ENCODE data around the gene FMN1. TPM values are rescaled to one million over a fixed set of nuclear protein-coding genes. Genes with fewer than 3 reads are reported as not detected.

The FMN1 gene
- total RNA-seq, 1 donor from 2014 or later: 2.2 TPM

DNA sequence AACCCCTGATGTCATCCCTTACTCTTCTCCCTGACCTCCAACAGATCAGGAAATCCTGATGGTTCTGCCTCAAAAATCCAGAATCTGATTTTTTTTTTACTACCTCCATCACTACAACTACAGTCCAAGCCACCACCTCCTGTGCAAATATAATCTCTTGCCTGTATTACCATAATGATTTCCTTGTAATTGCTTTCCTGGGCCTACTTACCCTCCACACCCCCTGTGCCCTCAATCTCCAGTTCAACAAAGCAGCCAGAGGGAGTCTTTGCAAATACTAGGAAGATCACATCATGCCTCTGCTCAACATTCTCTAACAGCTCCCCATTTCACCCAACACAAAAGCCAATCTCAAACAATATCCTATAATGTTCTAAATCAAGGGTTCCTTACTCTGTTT lies 159.9 kb downstream of the FMN1 start:
- no peak for DNase-seq (ENCODE audit: low spot score)
- intact Hi-C loops (cut with DNase I): no loop called here

DNA sequence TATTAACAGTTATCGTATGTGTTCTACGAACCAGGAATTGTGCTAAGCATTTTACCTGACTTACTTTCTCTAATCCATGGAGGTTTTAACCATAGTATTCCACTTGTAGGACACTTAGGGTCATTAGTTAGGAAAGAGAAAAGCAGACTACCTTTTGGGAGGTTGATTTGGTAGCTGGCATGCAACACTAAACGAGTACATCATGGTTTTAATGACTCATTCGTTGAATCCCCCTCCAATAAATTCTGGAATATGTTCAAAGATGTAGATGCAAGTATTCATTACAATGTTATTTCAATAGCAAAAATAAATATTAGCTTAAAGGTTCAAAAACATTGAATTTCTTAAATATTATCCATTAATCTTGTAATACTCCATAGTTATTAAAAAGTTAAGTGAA lies 162.5 kb downstream of the FMN1 start:
- no peak for DNase-seq (ENCODE audit: low spot score)
- intact Hi-C loops (cut with DNase I): no loop called here

DNA sequence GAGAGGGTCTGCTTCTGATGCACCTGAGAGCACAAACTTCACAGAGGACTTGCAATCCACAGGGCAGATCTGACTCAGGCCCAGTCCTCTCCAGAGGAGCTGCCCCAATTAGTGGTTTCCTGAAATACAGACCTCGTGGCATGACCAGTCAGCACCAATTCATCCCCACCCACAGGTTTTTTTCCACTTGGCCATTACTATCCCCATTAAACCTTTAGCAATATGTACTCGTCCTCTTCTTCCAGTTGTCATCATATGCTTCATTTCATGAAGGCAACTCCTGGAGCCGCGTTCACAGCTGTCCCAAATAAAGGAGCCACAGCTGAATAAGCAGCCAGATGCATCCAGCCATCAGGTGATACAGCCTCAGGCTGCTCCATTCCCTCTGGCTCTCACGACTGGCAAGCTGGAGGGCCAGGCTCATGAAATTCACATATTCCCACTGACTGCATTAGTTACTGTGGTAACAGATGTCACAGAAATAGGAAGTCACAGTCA lies 163.1 kb downstream of the FMN1 start:
- no peak for DNase-seq (ENCODE audit: low spot score)
- intact Hi-C loops (cut with DNase I): no loop called here

DNA sequence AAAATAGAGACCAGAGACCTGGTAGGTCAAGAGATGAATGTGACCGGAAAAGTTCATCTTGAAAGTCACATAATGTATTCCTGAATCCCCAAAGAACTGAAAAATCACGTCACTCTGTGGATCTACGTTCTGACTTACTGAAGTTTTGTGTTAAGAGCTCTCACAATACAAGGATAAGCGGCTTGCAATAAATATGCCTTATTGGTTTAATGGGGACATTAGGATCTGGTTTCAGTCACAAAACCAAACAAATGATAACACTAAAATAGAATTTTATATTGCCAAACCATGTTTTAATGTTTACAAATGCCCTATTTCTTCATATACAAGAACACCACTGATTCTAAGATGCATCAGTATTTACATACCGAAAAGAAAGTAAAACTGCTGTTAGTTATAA lies 164.2 kb downstream of the FMN1 start:
- DNase-seq (ENCODE audit: low spot score): no peak
- intact Hi-C loops (cut with DNase I): no loop called here

DNA sequence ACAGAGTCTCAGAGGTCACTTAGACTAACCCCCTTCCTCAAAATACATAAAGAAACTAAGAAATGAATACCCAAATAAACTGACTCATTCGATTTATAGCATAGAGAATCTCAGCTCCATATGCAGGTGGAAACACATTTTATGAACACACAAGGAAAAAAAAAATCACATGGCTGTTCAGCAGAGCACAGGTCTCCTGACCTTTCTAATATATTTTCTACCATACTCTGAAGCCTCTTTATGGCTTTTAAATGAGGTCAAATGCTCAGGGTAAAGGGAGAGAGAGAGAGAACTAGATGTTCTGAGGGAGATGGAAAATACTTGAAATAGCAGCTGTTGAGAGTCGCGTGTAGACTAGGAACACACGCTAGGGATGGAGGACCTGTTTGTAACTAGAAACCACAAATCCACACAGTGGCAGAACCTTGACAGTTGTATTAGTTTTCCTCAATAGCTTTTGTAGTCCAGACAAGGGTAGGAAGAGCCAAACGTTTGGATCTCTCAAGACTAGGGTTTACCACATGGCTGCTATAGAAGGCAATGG lies 165.3 kb downstream of the FMN1 start:
- intact Hi-C loops (cut with DNase I): no loop called here
- no peak for DNase-seq (ENCODE audit: low spot score)

DNA sequence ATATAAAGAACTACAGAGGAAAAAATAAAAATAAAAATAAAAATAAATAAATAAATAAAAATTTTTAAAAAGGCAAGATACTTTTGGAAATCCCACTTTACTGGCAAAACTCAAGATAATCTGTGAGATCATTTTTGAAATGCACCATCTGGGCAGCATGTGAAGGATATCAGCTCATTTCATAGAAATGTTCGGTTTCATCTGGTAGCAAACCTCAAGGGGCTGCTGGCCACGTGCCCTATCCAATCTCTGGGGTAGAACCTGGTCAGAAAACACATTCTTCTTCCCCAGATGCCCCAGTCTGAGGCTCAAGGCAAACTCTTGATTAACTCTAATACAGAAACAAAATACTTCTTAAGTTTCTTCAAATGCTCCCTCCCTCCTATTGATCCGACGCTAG lies 166.0 kb downstream of the FMN1 start:
- intact Hi-C loops (cut with DNase I): no loop called here
- no peak for DNase-seq (ENCODE audit: low spot score)

DNA sequence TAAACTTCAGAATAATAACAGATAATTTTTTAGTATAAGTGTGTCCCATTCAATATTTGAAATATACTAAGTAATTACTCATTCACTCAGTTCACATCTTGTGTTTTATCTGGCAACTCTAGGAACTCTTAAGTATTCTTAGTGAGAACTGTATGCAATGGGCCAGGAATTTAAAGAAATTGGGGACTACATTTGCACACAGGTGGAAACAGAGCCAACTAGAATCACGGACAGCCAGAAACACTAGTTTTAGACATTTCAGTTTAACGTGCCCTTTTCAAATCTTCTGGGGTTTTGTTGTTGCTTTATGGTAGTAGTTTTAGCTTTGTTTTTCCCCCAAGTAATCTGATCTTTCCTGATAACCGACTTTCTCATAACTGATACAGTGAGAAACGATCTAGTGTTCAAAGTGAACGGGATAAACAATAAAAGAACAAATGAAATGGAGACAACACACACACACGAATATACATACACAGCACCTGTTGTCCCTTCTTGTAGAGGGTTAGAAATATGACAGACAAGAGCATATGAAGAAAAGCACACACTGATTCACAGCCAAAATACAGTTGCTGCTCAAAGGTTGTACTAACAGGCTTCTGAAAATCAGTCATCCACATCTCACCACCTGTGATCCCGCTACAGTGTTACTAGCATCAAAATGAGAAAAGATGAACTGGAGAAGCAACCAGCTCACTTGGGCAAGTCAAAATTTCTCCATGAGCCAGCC lies 167.0 kb downstream of the FMN1 start:
- no peak for DNase-seq (ENCODE audit: low spot score)
- intact Hi-C loops (cut with DNase I): no loop called here

DNA sequence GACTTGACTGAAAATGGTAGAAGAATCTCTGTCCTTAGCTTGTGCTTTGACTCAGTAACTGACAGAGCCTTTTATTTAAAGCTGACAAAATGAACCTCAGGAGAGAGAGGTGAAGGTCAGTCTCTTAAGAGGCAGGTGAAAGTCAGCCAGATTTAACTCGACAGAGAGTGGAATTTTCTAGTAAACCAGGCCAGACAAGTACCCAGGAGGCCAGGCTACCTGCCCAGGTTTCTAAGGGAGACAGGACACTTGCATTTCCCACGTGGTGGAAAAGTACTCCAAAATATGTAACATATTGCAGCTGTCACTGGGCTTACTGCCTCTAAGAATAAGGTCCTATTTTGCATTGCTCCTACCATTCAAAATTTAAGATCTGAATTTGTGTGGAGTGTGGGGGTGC lies 167.9 kb downstream of the FMN1 start:
- intact Hi-C loops (cut with DNase I): no loop called here
- no peak for DNase-seq (ENCODE audit: low spot score)

DNA sequence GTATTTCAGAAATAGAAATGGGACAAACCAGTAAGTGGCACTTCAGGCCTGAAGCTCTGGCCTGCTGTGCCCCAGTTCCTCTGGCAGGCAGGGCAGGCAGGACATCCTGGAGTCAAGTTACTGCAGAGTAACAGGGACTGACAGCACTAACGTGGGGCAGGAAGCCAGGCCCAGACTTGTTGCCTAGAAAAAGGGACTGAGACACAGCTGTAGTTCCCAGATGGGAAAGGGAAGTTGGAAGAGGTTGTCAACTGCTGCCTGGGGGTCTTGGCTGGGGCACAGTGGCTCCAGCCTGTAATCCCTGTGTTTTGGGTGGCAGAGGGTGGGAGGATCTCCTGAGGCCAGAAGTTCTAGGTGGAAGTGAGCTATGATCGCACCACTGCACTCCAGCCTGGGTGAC lies 171.9 kb downstream of the FMN1 start:
- intact Hi-C loops (cut with DNase I): loop anchor here (5.0 kb wide), 2 partner anchors 110 to 680 kb away; no protein-coding TSS in a partner anchor
- no peak for DNase-seq (ENCODE audit: low spot score)

DNA sequence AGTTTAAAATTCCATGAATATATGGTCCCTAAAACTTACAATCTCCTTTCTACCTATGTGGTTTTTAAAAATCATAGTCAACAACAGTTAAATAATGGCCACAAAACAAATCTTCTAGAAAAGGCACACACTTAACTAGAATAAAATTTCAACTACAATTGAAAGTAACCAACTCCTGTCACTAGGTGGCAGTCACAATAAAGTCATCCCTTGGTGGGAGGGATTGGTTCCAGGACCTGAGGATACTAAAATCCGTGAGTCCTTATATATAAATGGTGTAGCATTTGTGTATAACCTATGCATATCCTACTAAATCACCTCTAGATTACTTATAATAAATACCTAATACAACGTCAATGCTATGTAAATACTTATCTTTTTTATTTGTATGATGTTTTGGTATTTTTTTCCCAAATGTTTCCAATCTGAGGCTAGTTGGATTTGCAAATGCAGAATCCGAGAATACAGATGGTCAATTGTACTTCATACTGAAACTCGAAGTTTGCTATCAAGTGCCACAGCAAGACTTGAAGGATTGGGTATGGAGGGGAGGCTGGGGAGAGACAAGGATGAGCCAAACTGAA lies 172.6 kb downstream of the FMN1 start:
- no peak for DNase-seq (ENCODE audit: low spot score)
- intact Hi-C loops (cut with DNase I): loop anchor here (5.0 kb wide), 2 partner anchors 110 to 680 kb away; no protein-coding TSS in a partner anchor

DNA sequence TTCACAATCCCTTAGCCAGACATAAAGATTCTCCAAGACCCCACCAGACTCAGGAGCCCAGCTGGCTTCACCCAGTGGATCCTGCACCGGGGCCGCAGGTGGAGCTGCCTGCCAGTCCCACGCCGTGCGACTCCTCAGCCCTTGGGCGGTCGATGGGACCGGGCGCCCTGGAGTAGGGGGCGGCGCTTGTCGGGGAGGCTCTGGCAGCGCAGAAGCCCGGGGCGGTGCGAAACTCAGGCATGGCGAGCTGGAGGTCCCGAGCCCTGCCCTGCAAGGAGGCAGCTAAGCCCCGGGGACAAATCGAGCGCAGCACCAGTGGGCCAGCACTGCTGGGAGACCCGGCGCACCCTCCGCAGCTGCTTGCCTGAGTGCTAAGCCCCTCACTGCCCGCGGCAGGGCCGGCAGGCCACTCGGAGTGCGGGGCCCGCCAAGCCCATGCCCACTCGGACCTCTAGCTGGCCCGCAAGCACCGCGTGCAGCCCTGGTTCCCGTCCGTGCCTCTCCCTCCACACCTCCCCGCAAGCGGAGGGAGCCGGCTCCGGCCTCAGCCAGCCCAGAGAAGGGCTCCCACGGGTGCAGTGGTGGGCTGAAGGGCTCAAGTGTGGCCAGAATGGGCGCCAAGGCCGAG lies 175.0 kb downstream of the FMN1 start:
- DNase-seq (ENCODE audit: low spot score): no peak
- intact Hi-C loops (cut with DNase I): no loop called here

DNA sequence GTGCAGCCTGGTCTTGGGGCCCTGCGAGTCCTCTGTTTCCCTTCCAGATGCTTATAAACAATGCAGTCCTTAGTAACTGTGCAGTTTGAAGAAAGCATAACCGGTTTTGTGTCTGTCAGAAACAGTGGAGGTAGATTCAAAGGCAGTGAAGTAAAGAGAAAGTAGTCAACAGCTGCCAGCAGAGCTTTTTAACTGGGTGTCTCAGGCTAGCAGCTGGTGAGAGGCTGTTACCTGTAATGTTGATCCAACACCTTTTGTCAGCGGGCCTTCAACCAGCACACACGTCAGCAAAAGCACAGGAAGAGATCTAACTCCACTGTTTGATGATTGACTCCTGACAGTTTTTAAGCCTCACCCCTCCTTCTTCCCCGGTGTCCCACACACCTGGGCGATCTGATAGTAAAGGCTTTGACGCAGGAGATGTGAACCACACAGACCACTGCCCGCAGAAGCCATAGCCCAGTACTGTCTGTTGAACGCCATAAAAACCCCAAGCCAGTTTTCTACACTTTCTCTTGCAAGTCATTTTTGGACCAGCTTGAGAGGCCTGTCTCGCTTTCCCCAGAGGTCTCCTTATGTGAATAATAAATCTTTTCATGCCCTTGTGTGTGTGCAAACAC lies 178.0 kb downstream of the FMN1 start:
- DNase-seq (ENCODE audit: low spot score): no peak
- intact Hi-C loops (cut with DNase I): no loop called here

DNA sequence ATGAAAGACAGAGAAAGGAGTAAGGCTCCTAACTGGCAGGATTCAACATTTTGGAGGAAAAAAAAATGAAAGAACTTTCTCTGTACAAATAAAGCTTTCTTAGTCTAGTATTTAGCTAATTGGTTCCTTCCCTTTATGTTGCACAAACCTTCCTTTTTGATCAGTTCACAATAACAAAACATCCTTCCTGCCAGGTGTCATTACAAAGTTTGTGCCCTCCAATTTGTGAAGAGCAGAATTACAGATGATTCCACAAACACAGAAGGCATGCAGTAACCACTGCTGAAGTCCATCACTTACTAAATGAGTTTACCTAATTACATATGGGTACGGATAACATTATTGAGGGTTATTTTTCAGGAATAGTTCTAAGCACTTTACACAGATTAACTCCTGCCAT lies 179.9 kb downstream of the FMN1 start:
- intact Hi-C loops (cut with DNase I): no loop called here
- DNase-seq (ENCODE audit: low spot score): no peak

DNA sequence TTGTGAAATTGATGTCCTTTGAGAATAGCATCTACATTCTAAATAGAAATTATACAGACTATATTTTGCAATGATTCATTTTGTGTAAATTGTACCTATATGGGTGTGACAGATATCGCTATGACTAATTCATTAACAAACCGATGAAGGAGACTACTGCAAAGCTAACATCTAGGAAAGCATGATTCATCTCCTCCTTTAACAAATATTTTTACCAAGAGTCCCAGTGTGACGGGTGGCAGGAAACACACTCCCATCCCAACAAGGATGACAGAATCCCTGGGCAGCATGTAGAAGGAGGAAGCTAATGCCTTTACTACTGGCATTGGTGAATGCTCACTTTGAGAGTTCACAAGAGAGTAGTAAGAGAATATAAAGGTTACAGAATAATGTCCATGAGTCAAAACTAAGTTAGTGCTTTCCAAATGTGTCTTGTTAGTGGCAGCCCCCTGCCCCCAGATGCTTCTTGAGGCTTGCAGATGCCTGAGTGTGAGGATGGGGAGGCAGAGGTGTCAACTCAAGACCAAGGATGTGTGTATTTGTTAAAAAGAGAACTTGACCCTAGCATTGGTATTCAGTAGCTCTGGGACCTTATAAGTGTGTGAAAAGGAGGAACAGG lies 180.6 kb downstream of the FMN1 start:
- no peak for DNase-seq (ENCODE audit: low spot score)
- intact Hi-C loops (cut with DNase I): no loop called here

DNA sequence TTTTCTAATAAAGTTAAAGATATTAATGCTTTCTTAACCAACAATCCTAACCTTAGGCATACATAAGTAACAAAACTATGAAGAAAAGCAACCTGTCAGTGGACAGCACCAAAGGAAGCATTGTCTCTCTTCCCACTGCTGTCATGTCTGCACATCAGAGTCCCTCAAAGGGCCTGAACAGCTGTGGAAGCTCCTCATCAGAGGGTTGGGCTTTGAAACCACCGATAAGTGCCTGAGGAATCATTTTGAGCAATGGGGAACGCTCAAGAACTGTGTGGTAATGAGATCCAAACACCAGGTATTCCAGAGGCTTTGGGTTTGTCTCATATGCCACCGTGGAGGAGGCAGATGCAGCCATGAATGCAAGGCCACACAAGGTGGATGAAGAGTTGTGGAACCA lies 182.5 kb downstream of the FMN1 start:
- intact Hi-C loops (cut with DNase I): no loop called here
- no peak for DNase-seq (ENCODE audit: low spot score)

DNA sequence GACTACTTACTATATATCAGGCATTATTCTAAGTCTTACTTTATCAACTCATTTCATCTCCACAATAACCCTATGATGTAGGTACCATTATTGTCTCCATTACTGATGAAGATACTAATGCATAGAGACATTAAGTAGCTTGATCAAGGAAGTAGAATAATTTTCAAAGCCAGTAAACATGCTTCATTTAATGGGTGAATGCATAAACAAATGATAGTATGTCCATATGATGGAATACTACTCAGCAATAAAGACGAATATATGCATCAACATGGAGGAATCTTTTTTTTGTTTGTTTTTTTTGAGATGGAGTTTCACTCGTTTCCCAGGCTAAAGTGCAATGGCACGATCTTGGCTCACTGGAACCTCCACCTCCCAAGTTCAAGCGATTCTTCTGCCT lies 184.9 kb downstream of the FMN1 start:
- DNase-seq (ENCODE audit: low spot score): no peak
- intact Hi-C loops (cut with DNase I): no loop called here

DNA sequence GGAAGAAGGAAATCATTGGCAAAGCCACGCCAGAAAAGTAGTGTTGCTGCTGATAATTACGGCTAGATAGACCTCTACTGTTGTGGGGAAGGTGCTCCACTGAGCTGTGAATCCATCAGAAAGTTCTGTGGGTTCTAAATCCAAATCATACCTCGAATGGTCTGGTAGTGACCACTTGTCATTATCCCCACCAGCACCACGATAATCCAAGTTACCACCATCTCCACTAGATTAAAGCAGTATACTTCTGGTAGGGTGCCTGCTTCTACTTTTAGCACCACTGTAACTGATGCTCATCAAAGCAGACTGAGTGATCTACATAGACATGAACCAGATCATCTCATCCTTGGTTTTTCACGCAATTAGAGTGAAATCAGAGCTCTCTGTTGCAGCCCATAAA lies 185.5 kb downstream of the FMN1 start:
- intact Hi-C loops (cut with DNase I): no loop called here
- DNase-seq (ENCODE audit: low spot score): no peak

DNA sequence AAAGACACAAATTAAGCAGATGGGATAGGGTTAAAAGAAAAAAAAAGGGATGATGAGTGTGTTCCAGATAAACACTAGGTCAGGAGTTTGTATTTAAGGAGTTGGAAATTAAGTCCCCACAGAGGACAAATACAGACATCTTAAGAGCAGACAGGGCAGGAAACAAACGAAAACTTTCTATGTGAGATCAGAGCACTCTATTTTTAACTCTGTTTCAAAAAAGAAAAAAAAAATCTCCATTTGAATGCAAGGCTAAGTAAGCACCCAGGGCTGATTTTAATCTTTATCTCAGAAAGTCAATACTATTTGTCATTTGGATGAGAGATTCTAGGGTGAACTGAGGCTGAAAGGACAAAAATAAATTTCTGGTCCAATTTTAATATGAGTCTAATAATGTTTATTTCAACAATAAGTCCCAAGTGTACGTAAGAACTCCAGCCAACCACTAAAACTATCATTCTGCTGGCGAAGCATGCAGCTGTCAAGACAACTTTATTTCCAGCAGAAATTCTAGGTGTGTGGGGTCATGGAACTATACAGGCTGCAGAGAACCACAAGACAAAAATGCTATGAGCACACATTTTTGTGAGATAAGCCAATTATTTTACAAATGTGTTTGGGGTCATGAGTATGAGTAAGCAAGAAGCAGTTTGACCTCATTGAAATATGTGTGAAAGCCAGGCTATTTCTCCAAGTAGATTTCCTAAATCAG lies 186.1 kb downstream of the FMN1 start:
- intact Hi-C loops (cut with DNase I): no loop called here
- no peak for DNase-seq (ENCODE audit: low spot score)

DNA sequence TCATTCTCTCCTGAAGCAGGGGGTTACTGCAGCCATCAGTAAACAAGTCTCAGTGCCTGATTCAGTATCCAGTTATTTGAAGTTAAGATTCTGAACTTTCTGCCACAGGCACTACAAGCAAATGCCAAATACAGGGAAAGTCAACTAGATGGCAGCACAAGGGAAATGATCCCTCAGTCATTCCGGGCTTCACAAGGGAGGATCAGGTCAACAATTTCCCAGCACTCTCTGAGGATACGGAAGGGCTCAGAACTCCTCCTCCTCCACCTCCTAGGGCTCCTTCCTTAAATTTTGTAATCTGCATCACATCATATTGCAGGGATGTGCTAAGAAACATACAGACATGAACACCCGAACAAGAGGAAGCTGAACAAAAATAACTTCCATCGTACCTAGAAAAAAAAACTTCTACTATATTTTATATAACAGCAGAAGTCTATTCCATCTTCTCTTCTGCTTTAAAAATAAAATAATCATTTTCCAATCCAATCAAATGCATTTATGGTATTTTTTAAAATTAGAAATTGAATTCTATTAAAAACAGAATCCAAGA lies 187.1 kb downstream of the FMN1 start:
- DNase-seq (ENCODE audit: low spot score): no peak
- intact Hi-C loops (cut with DNase I): no loop called here
